Stimulated activated CD4-positive, alpha-beta T cell treated with anti-CD3 and anti-CD28 coated beads, TNF-alpha, amount 100 ng/mL, for 24 hours (primary cell): ENCODE data around the gene MBNL2.

ENCODE experiments used
- DNase-seq, 3 experiments: peaks; one replicate each; pipeline ENCODE4 v3.0.0-alpha.2; 2020; ENCODE audit warnings: low read depth in 3 of 3

The MBNL2 gene

GRCh38 chr13:97325738-97326137, 103.6 kb downstream of the MBNL2 start:
- DNase-seq, result no peak

GRCh38 chr13:97327086-97327485, 105.0 kb downstream of the MBNL2 start:
- DNase-seq, result no peak

- DNase-seq, result no peak
Measured at GRCh38 chr13:97327506-97328221, 105.5 kb downstream of the MBNL2 start.

GRCh38 chr13:97328222-97328790, 106.2 kb downstream of the MBNL2 start:
- no peak for DNase-seq

GRCh38 chr13:97329331-97329730, 107.2 kb downstream of the MBNL2 start:
- DNase-seq, result no peak

GRCh38 chr13:97330448-97330847, 108.3 kb downstream of the MBNL2 start:
- DNase-seq, result no peak

- DNase-seq, result no peak
Measured at GRCh38 chr13:97332742-97333141, 110.6 kb downstream of the MBNL2 start.

GRCh38 chr13:97333983-97334382, 111.8 kb downstream of the MBNL2 start:
- no peak for DNase-seq

- no peak for DNase-seq
Measured at GRCh38 chr13:97334690-97335089, 112.6 kb downstream of the MBNL2 start.

- no peak for DNase-seq
Measured at GRCh38 chr13:97335488-97336134, 113.5 kb downstream of the MBNL2 start.

- DNase-seq, result no peak
Measured at GRCh38 chr13:97337985-97338499, 115.9 kb downstream of the MBNL2 start.

GRCh38 chr13:97338571-97338970, 116.4 kb downstream of the MBNL2 start:
- no peak for DNase-seq

- DNase-seq, result no peak
Measured at GRCh38 chr13:97339019-97339987, 117.2 kb downstream of the MBNL2 start.

- DNase-seq, result no peak
Measured at GRCh38 chr13:97339988-97340749, 118.0 kb downstream of the MBNL2 start.

GRCh38 chr13:97341135-97341534, 119.0 kb downstream of the MBNL2 start:
- no peak for DNase-seq

GRCh38 chr13:97342136-97342535, 120.0 kb downstream of the MBNL2 start:
- DNase-seq, result no peak

- no peak for DNase-seq
Measured at GRCh38 chr13:97342936-97343335, 120.8 kb downstream of the MBNL2 start.

- DNase-seq, result peak; percentile 8 to 49 (median 22)
Measured at GRCh38 chr13:97344265-97345175, 122.4 kb downstream of the MBNL2 start.

GRCh38 chr13:97346097-97346496, 124.0 kb downstream of the MBNL2 start:
- DNase-seq, result no peak
